ENCODE data around the gene CAP2. TPM values are rescaled to one million over a fixed set of nuclear protein-coding genes. Genes with fewer than 3 reads are reported as not detected.

The CAP2 gene
- total and polyA plus RNA-seq, 2 experiments from 2014 or later, result 6.7 to 9.1 TPM

GRCh38 chr6:17600527-17601385 lies 207.4 kb downstream of the CAP2 start:
- Histone ChIP-seq H3K27me3 (ENCODE audit: insufficient read depth) (no peaks in the 10 kb centered on the region), H3K4me2 (peak overlapping the region; percentile 85), H2AFZ (peak overlapping the region; percentile 87), H3K79me2 (replicated peaks; ENCODE audit: insufficient read depth) (no peaks in the 10 kb centered on the region), H4K20me1 (replicated peaks; ENCODE audit: insufficient read depth) (no peaks in the 10 kb centered on the region), H3F3A (replicated peaks; ENCODE audit: low read depth) (peaks cover 4% of the 10 kb centered on the region; the same call in 1 of the 2 replicates), H3K9me2 (ENCODE audit: insufficient read depth) (no peaks in the 10 kb centered on the region), H3K27ac (ENCODE audit: low read depth) (no peak overlapping the region), H3K36me3 (ENCODE audit: insufficient read depth) (no peaks in the 10 kb centered on the region), H3K4me1 (ENCODE audit: insufficient read depth) (peaks cover 8% of the 10 kb centered on the region; the same call in 1 of the 2 replicates), H3K4me3 (peak overlapping the region; percentile 74)
- Mint-ChIP-seq H3K9me3 (no peaks in the 10 kb centered on the region), H3K36me3 (ENCODE audit: low read depth) (peaks cover 5% of the 10 kb centered on the region), H3K27me3 (ENCODE audit: insufficient read depth, low read depth, poor library complexity) (peaks cover 7% of the 10 kb centered on the region), H3K4me3 (peak overlapping the region; percentile 74), H3K4me1 (peaks cover 9% of the 10 kb centered on the region; the same call in 2 of the 3 replicates), H3K27ac (no peak overlapping the region)
- peak; percentile 61 for DNase-seq (ENCODE audit: low spot score)
- TF ChIP-seq ZNF331 (CRISPR knock-in tag; IDR thresholded peaks at IDR 0.05; ENCODE audit: low read depth) (no peak), CTCF (conservative IDR thresholded peaks at IDR 0.05; ENCODE audit: low read depth in 2 of 2) (0 out of 4 replicates have a peak, but pooled peaks of 1 of the 2 experiments have one; percentile 0), CREB1 (CRISPR knock-in tag; IDR thresholded peaks at IDR 0.05; ENCODE audit: low read depth) (peak; percentile 42; the same call in 1 of the 2 replicates)
- peak; percentile 70 for ATAC-seq

- DNase-seq (ENCODE audit: low spot score), result no peak
- Mint-ChIP-seq H3K9me3 (no peaks in the 10 kb centered on the region), H3K27me3 (ENCODE audit: insufficient read depth, low read depth, poor library complexity) (peaks cover 7% of the 10 kb centered on the region), H3K27ac (no peak overlapping the region), H3K36me3 (ENCODE audit: low read depth) (peaks cover 10% of the 10 kb centered on the region), H3K4me3 (peak overlapping the region; percentile 74), H3K4me1 (peaks cover 9% of the 10 kb centered on the region; the same call in 2 of the 3 replicates)
- no peaks in the 10 kb centered on the region for H3K27me3 ChIP-seq (ENCODE audit: insufficient read depth)
- H2AFZ ChIP-seq, result peak overlapping the region; percentile 87
- H3F3A ChIP-seq (replicated peaks; ENCODE audit: low read depth), result peaks cover 4% of the 10 kb centered on the region; the same call in 1 of the 2 replicates
- H3K36me3 ChIP-seq (ENCODE audit: insufficient read depth), result no peaks in the 10 kb centered on the region
- no peaks in the 10 kb centered on the region for H3K9me2 ChIP-seq (ENCODE audit: insufficient read depth)
- H3K4me2 ChIP-seq, result peak overlapping the region; percentile 85
- ATAC-seq, result no peak
- no peak overlapping the region for H3K27ac ChIP-seq (ENCODE audit: low read depth)
- peaks cover 8% of the 10 kb centered on the region; the same call in 1 of the 2 replicates for H3K4me1 ChIP-seq (ENCODE audit: insufficient read depth)
- no peaks in the 10 kb centered on the region for H4K20me1 ChIP-seq (replicated peaks; ENCODE audit: insufficient read depth)
- no peaks in the 10 kb centered on the region for H3K79me2 ChIP-seq (replicated peaks; ENCODE audit: insufficient read depth)
- peak overlapping the region; percentile 74 for H3K4me3 ChIP-seq
- TF ChIP-seq REST (IDR thresholded peaks at IDR 0.05; ENCODE audit: unreplicated experiment), result no peak
- TF ChIP-seq EZH2 (IDR thresholded peaks at IDR 0.05; ENCODE audit: low read depth, unreplicated experiment), result no peak
- no peak for TF ChIP-seq JUNB (IDR thresholded peaks at IDR 0.05; ENCODE audit: unreplicated experiment)
- TF ChIP-seq NANOG (IDR thresholded peaks at IDR 0.05; ENCODE audit: borderline replicate concordance), result no peak
- TF ChIP-seq ZNF462 (CRISPR knock-in tag; IDR thresholded peaks at IDR 0.05), result no peak
- TF ChIP-seq ZNF331 (CRISPR knock-in tag; IDR thresholded peaks at IDR 0.05; ENCODE audit: low read depth), result no peak
Observed at GRCh38 chr6:17601386-17601703, 207.9 kb downstream of the CAP2 start.

Data from GM23338 (cell line).